WTC11 (cell line): ENCODE data around the gene PRKCE. TPM values are rescaled to one million over a fixed set of nuclear protein-coding genes. Genes with fewer than 3 reads are reported as not detected.

Source experiments
- ATAC-seq: fragments of 200-7000 bp; cut with Tn5 transposase; 2 replicates; pipeline ENCODE4 v1.10.0; 2021; ENCODE audit warnings: mild to moderate bottlenecking, moderate library complexity
- CTCF ChIA-PET: fragments of 300-600 bp; sonication (Branson Sonifier 250); formaldehyde crosslinking; loops from one replicate; lab custom pipeline; 2021; ENCODE audit warnings: antibody characterized with exemption; lab: Charles Lee
- POLR2A ChIA-PET: fragments of 350-600 bp; sonication (Branson Sonifier 250); formaldehyde crosslinking; loops from one replicate; lab custom pipeline; 2021; ENCODE audit warnings: antibody characterized with exemption; lab: Charles Lee
- DNase-seq: peaks from one replicate; pipeline ENCODE4 v3.0.0; 2021; ENCODE audit warnings: low spot score
- H3K27ac Mint-ChIP-seq: 2 replicates; pipeline ENCODE4 v1.8.0; 2021; ENCODE audit warnings: mixed read lengths
- H3K27me3 Mint-ChIP-seq: 2 replicates; pipeline ENCODE4 v1.8.0; 2021; ENCODE audit warnings: low read depth, mild to moderate bottlenecking, moderate library complexity, mixed read lengths
- H3K36me3 Mint-ChIP-seq: 2 replicates; pipeline ENCODE4 v1.8.0; 2021; ENCODE audit warnings: mixed read lengths
- H3K4me1 Mint-ChIP-seq: 2 replicates; pipeline ENCODE4 v1.8.0; 2022; ENCODE audit warnings: mixed read lengths
- H3K4me3 Mint-ChIP-seq: 2 replicates; pipeline ENCODE4 v1.8.0; 2021; ENCODE audit warnings: mild to moderate bottlenecking, moderate library complexity, mixed read lengths
- H3K9me3 Mint-ChIP-seq: 2 replicates; pipeline ENCODE4 v1.8.0; 2021; ENCODE audit warnings: mixed read lengths
- GRHL2 ChIP-seq: fragments of 250-450 bp; sonication (Bioruptor Pico); IDR thresholded peaks from 2 replicates; pipeline ENCODE4 v1.8.0; 2022; ENCODE audit warnings: mild to moderate bottlenecking, moderate library complexity; ENCODE audit not compliant: insufficient replicate concordance, severe bottlenecking
- HMGA2 ChIP-seq: fragments of 250-450 bp; sonication (Bioruptor Pico); IDR thresholded peaks from 2 replicates; pipeline ENCODE4 v1.4.0; 2021; ENCODE audit warnings: mild to moderate bottlenecking, moderate library complexity
- NFE2L1 ChIP-seq: sonication (generic); formaldehyde crosslinking; IDR thresholded peaks from 2 replicates; pipeline ENCODE4 v1.8.1; 2023; ENCODE audit warnings: missing genetic modification reagents
- SMAD4 ChIP-seq: sonication (generic); formaldehyde crosslinking; IDR thresholded peaks from 2 replicates; pipeline ENCODE4 v1.8.0; 2022; ENCODE audit warnings: mild to moderate bottlenecking, missing genetic modification reagents
- TEAD4 ChIP-seq: sonication (generic); formaldehyde crosslinking; IDR thresholded peaks from 2 replicates; pipeline ENCODE4 v1.8.0; 2022; ENCODE audit warnings: mild to moderate bottlenecking, missing genetic modification reagents
- ZNF121 ChIP-seq: sonication (generic); formaldehyde crosslinking; IDR thresholded peaks from 2 replicates; pipeline ENCODE4 v1.8.0; 2023; ENCODE audit warnings: missing genetic modification reagents
- ZNF263 ChIP-seq: sonication (generic); formaldehyde crosslinking; IDR thresholded peaks from 2 replicates; pipeline ENCODE4 v1.8.1; 2022; ENCODE audit warnings: low read depth, mild to moderate bottlenecking, moderate library complexity, missing genetic modification reagents
- ZNF416 ChIP-seq: fragments of 250-450 bp; sonication (Bioruptor Pico); IDR thresholded peaks from 2 replicates; pipeline ENCODE4 v1.9.0; 2021; ENCODE audit warnings: mild to moderate bottlenecking, inconsistent platforms
- total RNA-seq: library from RNA; stranded (reverse); gene quantifications from 3 replicates; pipeline ENCODE4 v1.2.3, GENCODE V29; 2021
- TF ChIP-seq, protein P1 (sequence below): sonication (generic); formaldehyde crosslinking; conservative IDR thresholded peaks from 2 replicates; pipeline ENCODE4 v1.8.1; 2022; ENCODE audit warnings: mild to moderate bottlenecking, missing genetic modification reagents
- TF ChIP-seq, protein P2 (sequence below): sonication (generic); formaldehyde crosslinking; conservative IDR thresholded peaks from 2 replicates; pipeline ENCODE4 v1.8.1; 2023; ENCODE audit warnings: mild to moderate bottlenecking, low read depth, missing genetic modification reagents, moderate library complexity
- TF ChIP-seq, protein P3 (sequence below): sonication (generic); formaldehyde crosslinking; IDR thresholded peaks from 2 replicates; pipeline ENCODE4 v1.8.1; 2023; ENCODE audit warnings: mild to moderate bottlenecking, missing genetic modification reagents, moderate library complexity
- TF ChIP-seq, protein P4 (sequence below): sonication (generic); formaldehyde crosslinking; IDR thresholded peaks from 2 replicates; pipeline ENCODE4 v1.8.1; 2022; ENCODE audit warnings: mild to moderate bottlenecking, missing genetic modification reagents, moderate library complexity, borderline replicate concordance
- TF ChIP-seq, protein P5 (sequence below): sonication (generic); formaldehyde crosslinking; IDR thresholded peaks from 2 replicates; pipeline ENCODE4 v1.8.0; 2022; ENCODE audit warnings: mild to moderate bottlenecking, missing genetic modification reagents
- TF ChIP-seq, protein P6 (sequence below): fragments of 250-450 bp; sonication (Bioruptor Pico); IDR thresholded peaks from 2 replicates; pipeline ENCODE4 v1.9.0; 2021; ENCODE audit warnings: mild to moderate bottlenecking
- TF ChIP-seq, protein P7 (sequence below): sonication (generic); formaldehyde crosslinking; IDR thresholded peaks from 2 replicates; pipeline ENCODE4 v1.8.0; 2022; ENCODE audit warnings: mild to moderate bottlenecking, missing genetic modification reagents

Gene PRKCE
- total RNA-seq, 1 experiment from 2014 or later, result 5.8 TPM

DNA sequence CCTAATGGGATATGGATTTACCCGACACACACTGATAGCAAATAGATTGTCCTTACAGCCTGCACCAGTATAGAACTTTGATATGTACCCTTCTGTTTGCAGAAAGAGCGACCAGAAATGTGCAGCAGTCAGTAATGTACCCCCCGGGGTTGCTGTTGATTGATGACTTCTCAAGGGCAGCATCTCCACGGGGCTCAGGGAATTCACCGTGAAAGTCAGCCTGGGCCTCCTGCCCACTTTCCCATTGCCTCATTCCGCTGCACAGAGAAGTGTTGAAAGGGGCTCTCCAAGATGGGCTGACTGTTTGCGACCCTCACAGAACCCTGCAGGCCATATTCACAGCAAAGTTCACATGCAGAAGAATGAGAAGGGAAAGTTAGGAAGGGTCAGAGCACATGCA is 241.3 kb downstream of the PRKCE start:
- peaks cover 11% of the 10 kb centered on the region for H3K4me1 Mint-ChIP-seq
- ChIA-PET CTCF (no interaction called here), POLR2A (no interaction called here)
- no peak overlapping the region; the same call in 1 of the 2 replicates for H3K27ac Mint-ChIP-seq
- H3K9me3 Mint-ChIP-seq, result no peaks in the 10 kb centered on the region
- no peaks in the 10 kb centered on the region for H3K36me3 Mint-ChIP-seq
- TF ChIP-seq, protein P1, sequence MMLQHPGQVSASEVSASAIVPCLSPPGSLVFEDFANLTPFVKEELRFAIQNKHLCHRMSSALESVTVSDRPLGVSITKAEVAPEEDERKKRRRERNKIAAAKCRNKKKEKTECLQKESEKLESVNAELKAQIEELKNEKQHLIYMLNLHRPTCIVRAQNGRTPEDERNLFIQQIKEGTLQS (CRISPR knock-in tag), result no peak
- TF ChIP-seq, protein P2, sequence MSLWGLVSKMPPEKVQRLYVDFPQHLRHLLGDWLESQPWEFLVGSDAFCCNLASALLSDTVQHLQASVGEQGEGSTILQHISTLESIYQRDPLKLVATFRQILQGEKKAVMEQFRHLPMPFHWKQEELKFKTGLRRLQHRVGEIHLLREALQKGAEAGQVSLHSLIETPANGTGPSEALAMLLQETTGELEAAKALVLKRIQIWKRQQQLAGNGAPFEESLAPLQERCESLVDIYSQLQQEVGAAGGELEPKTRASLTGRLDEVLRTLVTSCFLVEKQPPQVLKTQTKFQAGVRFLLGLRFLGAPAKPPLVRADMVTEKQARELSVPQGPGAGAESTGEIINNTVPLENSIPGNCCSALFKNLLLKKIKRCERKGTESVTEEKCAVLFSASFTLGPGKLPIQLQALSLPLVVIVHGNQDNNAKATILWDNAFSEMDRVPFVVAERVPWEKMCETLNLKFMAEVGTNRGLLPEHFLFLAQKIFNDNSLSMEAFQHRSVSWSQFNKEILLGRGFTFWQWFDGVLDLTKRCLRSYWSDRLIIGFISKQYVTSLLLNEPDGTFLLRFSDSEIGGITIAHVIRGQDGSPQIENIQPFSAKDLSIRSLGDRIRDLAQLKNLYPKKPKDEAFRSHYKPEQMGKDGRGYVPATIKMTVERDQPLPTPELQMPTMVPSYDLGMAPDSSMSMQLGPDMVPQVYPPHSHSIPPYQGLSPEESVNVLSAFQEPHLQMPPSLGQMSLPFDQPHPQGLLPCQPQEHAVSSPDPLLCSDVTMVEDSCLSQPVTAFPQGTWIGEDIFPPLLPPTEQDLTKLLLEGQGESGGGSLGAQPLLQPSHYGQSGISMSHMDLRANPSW (CRISPR knock-in tag), result no peak
- TF ChIP-seq ZNF121, result no peak
- TF ChIP-seq, protein P3, sequence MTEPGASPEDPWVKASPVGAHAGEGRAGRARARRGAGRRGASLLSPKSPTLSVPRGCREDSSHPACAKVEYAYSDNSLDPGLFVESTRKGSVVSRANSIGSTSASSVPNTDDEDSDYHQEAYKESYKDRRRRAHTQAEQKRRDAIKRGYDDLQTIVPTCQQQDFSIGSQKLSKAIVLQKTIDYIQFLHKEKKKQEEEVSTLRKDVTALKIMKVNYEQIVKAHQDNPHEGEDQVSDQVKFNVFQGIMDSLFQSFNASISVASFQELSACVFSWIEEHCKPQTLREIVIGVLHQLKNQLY (CRISPR knock-in tag), result no peak
- TF ChIP-seq, protein P4, sequence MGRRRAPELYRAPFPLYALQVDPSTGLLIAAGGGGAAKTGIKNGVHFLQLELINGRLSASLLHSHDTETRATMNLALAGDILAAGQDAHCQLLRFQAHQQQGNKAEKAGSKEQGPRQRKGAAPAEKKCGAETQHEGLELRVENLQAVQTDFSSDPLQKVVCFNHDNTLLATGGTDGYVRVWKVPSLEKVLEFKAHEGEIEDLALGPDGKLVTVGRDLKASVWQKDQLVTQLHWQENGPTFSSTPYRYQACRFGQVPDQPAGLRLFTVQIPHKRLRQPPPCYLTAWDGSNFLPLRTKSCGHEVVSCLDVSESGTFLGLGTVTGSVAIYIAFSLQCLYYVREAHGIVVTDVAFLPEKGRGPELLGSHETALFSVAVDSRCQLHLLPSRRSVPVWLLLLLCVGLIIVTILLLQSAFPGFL (CRISPR knock-in tag), result no peak
- TF ChIP-seq, protein P5, sequence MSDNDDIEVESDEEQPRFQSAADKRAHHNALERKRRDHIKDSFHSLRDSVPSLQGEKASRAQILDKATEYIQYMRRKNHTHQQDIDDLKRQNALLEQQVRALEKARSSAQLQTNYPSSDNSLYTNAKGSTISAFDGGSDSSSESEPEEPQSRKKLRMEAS (CRISPR knock-in tag), result no peak
- no peak for TF ChIP-seq SMAD4 (CRISPR knock-in tag)
- TF ChIP-seq TEAD4 (CRISPR knock-in tag), result no peak
- TF ChIP-seq, protein P6, sequence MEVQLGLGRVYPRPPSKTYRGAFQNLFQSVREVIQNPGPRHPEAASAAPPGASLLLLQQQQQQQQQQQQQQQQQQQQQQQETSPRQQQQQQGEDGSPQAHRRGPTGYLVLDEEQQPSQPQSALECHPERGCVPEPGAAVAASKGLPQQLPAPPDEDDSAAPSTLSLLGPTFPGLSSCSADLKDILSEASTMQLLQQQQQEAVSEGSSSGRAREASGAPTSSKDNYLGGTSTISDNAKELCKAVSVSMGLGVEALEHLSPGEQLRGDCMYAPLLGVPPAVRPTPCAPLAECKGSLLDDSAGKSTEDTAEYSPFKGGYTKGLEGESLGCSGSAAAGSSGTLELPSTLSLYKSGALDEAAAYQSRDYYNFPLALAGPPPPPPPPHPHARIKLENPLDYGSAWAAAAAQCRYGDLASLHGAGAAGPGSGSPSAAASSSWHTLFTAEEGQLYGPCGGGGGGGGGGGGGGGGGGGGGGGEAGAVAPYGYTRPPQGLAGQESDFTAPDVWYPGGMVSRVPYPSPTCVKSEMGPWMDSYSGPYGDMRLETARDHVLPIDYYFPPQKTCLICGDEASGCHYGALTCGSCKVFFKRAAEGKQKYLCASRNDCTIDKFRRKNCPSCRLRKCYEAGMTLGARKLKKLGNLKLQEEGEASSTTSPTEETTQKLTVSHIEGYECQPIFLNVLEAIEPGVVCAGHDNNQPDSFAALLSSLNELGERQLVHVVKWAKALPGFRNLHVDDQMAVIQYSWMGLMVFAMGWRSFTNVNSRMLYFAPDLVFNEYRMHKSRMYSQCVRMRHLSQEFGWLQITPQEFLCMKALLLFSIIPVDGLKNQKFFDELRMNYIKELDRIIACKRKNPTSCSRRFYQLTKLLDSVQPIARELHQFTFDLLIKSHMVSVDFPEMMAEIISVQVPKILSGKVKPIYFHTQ (CRISPR knock-in tag), result no peak
- TF ChIP-seq HMGA2 (CRISPR knock-in tag), result no peak
- no peak for TF ChIP-seq ZNF263 (CRISPR knock-in tag)
- TF ChIP-seq ZNF416 (CRISPR knock-in tag), result no peak
- H3K27me3 Mint-ChIP-seq, result no peaks in the 10 kb centered on the region; the same call in 1 of the 2 replicates
- H3K4me3 Mint-ChIP-seq, result no peak overlapping the region
- DNase-seq, result no peak
- no peak for ATAC-seq

DNA sequence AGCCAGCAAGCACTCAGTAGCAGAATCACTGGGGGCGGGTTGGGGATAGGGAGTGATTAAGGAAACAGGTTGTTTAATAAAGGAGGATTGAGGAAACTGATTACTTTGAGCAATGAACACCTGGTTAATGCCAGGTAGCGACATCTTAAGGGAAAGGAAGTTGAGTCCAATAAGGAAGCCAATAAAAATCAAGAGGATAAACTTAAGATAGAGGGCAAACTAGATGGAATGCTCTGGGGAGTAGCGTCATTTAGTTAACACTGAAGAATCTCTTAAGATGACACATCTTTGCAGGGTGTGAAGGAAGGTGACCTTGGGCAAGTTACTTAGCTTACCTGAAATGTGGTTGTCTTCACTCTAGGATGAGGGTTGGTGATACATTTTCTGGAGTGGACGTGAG is 242.7 kb downstream of the PRKCE start:
- no peaks in the 10 kb centered on the region for H3K27me3 Mint-ChIP-seq
- no peaks in the 10 kb centered on the region for H3K36me3 Mint-ChIP-seq
- H3K9me3 Mint-ChIP-seq, result no peaks in the 10 kb centered on the region
- ATAC-seq (no peak), DNase-seq (no peak)
- ChIA-PET CTCF (no interaction called here), POLR2A (no interaction called here)
- TF ChIP-seq, protein P3 (CRISPR knock-in tag), result no peak
- TF ChIP-seq, protein P7, sequence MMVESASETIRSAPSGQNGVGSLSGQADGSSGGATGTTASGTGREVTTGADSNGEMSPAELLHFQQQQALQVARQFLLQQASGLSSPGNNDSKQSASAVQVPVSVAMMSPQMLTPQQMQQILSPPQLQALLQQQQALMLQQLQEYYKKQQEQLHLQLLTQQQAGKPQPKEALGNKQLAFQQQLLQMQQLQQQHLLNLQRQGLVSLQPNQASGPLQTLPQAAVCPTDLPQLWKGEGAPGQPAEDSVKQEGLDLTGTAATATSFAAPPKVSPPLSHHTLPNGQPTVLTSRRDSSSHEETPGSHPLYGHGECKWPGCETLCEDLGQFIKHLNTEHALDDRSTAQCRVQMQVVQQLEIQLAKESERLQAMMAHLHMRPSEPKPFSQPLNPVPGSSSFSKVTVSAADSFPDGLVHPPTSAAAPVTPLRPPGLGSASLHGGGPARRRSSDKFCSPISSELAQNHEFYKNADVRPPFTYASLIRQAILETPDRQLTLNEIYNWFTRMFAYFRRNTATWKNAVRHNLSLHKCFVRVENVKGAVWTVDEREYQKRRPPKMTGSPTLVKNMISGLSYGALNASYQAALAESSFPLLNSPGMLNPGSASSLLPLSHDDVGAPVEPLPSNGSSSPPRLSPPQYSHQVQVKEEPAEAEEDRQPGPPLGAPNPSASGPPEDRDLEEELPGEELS (CRISPR knock-in tag), result no peak
- TF ChIP-seq ZNF416 (CRISPR knock-in tag) (no peak), GRHL2 (no peak), NFE2L1 (CRISPR knock-in tag) (no peak)
- no peaks in the 10 kb centered on the region for H3K4me1 Mint-ChIP-seq
- H3K27ac Mint-ChIP-seq, result no peak overlapping the region
- no peak overlapping the region for H3K4me3 Mint-ChIP-seq
